Mesendoderm (in vitro differentiated cells): ENCODE results near the gene KIAA0319L.

Source experiments
- DNase-seq: peaks from one replicate; pipeline ENCODE4 v3.0.0; 2013
- H2AK5ac ChIP-seq: 2 replicates; pipeline ENCODE4 v1.6.1; 2013; ENCODE audit warnings: low read length, inconsistent platforms
- H2BK120ac ChIP-seq: 2 replicates; pipeline ENCODE4 v1.6.1; 2013; ENCODE audit warnings: low read depth, mild to moderate bottlenecking, low read length, moderate library complexity, mixed read lengths
- H2BK15ac ChIP-seq: replicated peaks from 2 replicates; pipeline ENCODE4 v1.6.1; 2013; ENCODE audit warnings: low read depth, mild to moderate bottlenecking, moderate library complexity
- H2BK5ac ChIP-seq: 2 replicates; pipeline ENCODE4 v1.6.1; 2013; ENCODE audit warnings: low read length, inconsistent platforms
- H3K18ac ChIP-seq: 2 replicates; pipeline ENCODE4 v1.6.1; 2013; ENCODE audit warnings: mild to moderate bottlenecking, low read length, mixed read lengths
- H3K23ac ChIP-seq: one replicate; pipeline ENCODE4 v1.6.1; 2013; ENCODE audit warnings: low read length
- H3K27ac ChIP-seq: 2 replicates; pipeline ENCODE4 v1.5.1; 2013; ENCODE audit warnings: low read depth, mild to moderate bottlenecking, inconsistent platforms, low read length, moderate library complexity
- H3K27me3 ChIP-seq: 2 replicates; pipeline ENCODE4 v1.6.1; 2013; ENCODE audit warnings: low read length, control low read depth, mild to moderate bottlenecking, inconsistent platforms; ENCODE audit not compliant: insufficient read depth, poor library complexity
- H3K36me3 ChIP-seq: 2 replicates; pipeline ENCODE4 v1.6.1; 2013; ENCODE audit warnings: low read length, inconsistent platforms; ENCODE audit not compliant: control insufficient read depth, insufficient read depth
- H3K4ac ChIP-seq: one replicate; pipeline ENCODE4 v1.6.1; 2013; ENCODE audit warnings: low read depth, mild to moderate bottlenecking, low read length, moderate library complexity
- H3K4me1 ChIP-seq: 2 replicates; pipeline ENCODE4 v1.6.1; 2013; ENCODE audit warnings: low read depth, low read length, inconsistent platforms; ENCODE audit not compliant: control insufficient read depth
- H3K4me2 ChIP-seq: 2 replicates; pipeline ENCODE4 v1.6.1; 2013; ENCODE audit warnings: low read length
- H3K4me3 ChIP-seq: 2 replicates; pipeline ENCODE4 v1.5.1; 2013; ENCODE audit warnings: mild to moderate bottlenecking, low read length
- H3K56ac ChIP-seq: one replicate; pipeline ENCODE4 v1.6.1; 2013; ENCODE audit warnings: low read length
- H3K79me1 ChIP-seq: 2 replicates; pipeline ENCODE4 v1.6.1; 2013; ENCODE audit warnings: low read length, inconsistent platforms
- H3K79me2 ChIP-seq: 2 replicates; pipeline ENCODE4 v1.6.1; 2013; ENCODE audit warnings: mild to moderate bottlenecking, low read length; ENCODE audit not compliant: control insufficient read depth, insufficient read depth
- H3K9ac ChIP-seq: 2 replicates; pipeline ENCODE4 v1.6.1; 2013; ENCODE audit warnings: low read length, inconsistent platforms
- H4K5ac ChIP-seq: one replicate; pipeline ENCODE4 v1.6.1; 2013; ENCODE audit warnings: low read length
- H4K8ac ChIP-seq: one replicate; pipeline ENCODE4 v1.6.1; 2013; ENCODE audit warnings: low read depth, mild to moderate bottlenecking, control low read depth, low read length, moderate library complexity
- WGBS: extraction: QIAGEN DNeasy Blood & Tissue Kit; methylation state at CpG from one replicate; pipeline ENCODE4 v1.1.7; 2013; ENCODE audit warnings: low lambda C conversion rate, missing lambda C conversion rate; ENCODE audit not compliant: insufficient coverage; ENCODE audit errors: extremely low coverage; 5-methylcytosine and 5-hydroxymethylcytosine counted together

The KIAA0319L gene

DNA sequence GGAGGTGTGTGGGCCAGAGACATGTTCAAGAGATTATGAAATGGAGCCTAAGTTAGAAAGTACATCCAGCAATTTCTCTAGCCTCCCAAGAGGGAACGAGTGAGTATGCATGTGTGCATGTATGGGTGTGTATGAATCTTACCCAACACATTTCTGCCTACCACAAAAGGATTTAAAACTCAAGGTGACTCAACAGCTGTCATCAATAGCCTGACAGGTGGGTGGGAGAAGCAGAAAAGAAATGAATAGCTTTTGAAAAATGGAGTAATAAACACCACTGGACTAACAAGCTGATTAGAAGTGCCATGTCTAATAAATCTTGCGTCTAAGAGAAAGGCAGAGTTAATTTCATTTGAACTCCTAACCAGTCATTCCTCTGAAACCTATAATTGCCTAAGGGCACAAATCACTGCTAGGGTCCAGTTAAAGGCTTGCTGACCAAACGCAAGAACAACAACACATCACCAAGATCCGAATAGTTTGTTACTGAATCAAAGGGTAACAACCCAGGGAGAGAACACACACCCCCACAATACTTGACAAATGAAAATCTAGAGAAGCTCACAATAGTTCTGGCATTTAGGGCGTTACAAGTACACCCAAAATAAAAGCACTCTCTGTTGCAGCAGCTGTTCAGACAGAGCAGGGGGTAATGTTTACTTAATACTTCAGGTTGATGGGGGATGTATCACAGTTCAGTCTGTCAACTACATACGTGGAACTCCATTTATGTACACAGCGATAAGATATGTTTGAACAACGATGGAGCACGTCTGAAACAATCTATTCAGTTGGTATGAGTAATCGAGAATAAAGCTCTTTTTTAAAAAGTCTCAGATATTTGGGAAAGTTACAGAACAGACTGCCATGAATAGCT, 1.4 kb downstream of the KIAA0319L start:
- Histone ChIP-seq H2BK15ac (no peak overlapping the region), H3K36me3 (no peaks in the 10 kb centered on the region), H3K4ac (no peak overlapping the region), H4K8ac (no peak overlapping the region), H3K23ac (no peak overlapping the region), H3K4me2 (peak overlapping the region; percentile 97), H3K9ac (peak overlapping the region; percentile 82), H3K56ac (peak overlapping the region; percentile 43), H3K27me3 (no peaks in the 10 kb centered on the region), H3K4me3 (no peak overlapping the region), H2BK120ac (no peak overlapping the region), H3K79me2 (peaks cover 15% of the 10 kb centered on the region), H3K79me1 (peaks cover 15% of the 10 kb centered on the region), H3K18ac (peak overlapping the region; percentile 43), H3K27ac (no peak overlapping the region), H4K5ac (no peak overlapping the region), H2AK5ac (no peak overlapping the region), H2BK5ac (no peak overlapping the region), H3K4me1 (peaks cover 12% of the 10 kb centered on the region)
- WGBS, result no CpG with 5 or more reads among the region's 10 CpGs
- DNase-seq, result no peak

DNA sequence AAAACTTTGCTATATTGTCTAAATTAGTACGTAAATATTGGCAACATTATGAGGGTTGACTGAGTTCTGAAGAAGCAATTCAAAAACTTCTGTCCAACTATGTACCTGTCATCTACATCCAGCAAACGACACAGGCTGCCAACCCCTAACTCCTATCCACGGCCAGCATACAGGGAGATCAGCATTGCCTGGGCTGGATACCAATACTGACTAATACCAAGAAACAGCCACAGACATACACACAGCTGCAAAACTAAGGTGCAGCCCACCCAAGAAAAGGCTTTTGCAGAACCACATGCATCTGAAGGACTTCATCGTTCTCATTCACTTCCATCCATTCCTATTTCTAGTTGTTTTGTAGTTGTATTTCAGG, 2.0 kb downstream of the KIAA0319L start:
- no peaks in the 10 kb centered on the region for H3K27me3 ChIP-seq
- no peak overlapping the region for H2BK120ac ChIP-seq
- H3K4ac ChIP-seq, result no peak overlapping the region
- no peaks in the 10 kb centered on the region for H3K36me3 ChIP-seq
- DNase-seq, result no peak
- H2BK15ac ChIP-seq, result no peak overlapping the region
- peaks cover 15% of the 10 kb centered on the region for H3K79me1 ChIP-seq
- no peak overlapping the region for H2AK5ac ChIP-seq
- peak overlapping the region; percentile 43 for H3K18ac ChIP-seq
- H4K8ac ChIP-seq, result no peak overlapping the region
- H3K79me2 ChIP-seq, result peaks cover 15% of the 10 kb centered on the region
- H2BK5ac ChIP-seq, result peak overlapping the region; percentile 7
- no peak overlapping the region for H3K23ac ChIP-seq
- H3K4me2 ChIP-seq, result no peak overlapping the region
- H3K9ac ChIP-seq, result peak overlapping the region; percentile 9
- no CpG with 5 or more reads among the region's 4 CpGs for WGBS
- peaks cover 12% of the 10 kb centered on the region for H3K4me1 ChIP-seq
- H3K4me3 ChIP-seq, result no peak overlapping the region
- no peak overlapping the region for H4K5ac ChIP-seq
- H3K56ac ChIP-seq, result peak overlapping the region; percentile 63
- peak overlapping the region; percentile 27 for H3K27ac ChIP-seq

DNA sequence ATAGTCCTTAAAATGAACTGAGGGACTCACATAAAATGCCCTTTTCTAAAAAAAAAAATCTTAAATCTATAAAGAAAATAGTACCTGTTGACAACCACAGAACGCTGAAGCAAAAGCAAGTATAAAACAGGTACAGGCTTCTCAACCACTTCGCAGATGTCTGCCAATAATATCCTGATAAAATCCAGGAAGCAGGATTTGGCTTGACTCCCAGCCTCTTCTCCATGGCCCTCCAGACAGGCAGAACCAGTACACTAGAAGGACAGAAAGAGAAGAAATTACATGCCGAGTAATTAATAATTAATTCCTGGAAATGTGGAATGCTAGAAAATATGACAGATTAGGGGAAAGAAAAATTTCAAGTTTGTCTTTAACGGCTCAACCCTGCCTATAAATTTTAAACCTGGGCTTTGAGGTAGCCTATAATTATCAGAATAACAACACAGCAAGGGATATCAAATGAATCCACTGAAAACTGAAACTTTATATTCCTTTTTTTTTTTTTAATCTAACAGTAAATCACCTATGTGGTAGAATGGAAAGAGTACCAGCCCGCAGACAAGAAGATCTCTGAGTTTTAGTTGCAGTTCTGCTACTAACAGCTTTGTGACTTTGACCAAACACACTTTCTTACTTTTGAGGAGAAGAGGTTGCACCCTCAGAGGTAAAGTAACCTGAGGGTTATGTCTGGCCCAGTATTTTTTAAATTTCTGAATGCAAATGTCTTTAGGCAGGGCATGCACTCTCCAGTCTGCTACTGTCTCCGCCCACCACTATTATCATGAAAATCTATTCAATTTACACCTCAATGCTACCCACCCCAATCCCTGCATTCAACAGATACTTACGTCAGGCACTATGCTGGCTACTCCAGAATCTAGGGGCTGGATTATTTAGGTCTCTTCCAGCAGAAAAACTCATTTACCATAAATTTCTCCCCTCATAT, 2.7 kb downstream of the KIAA0319L start:
- H3K27ac ChIP-seq, result no peak overlapping the region
- H2AK5ac ChIP-seq, result no peak overlapping the region
- no peak overlapping the region for H3K23ac ChIP-seq
- H3K4ac ChIP-seq, result no peak overlapping the region
- H3K56ac ChIP-seq, result peak overlapping the region; percentile 17
- H3K18ac ChIP-seq, result no peak overlapping the region
- no CpG with 5 or more reads among the region's 7 CpGs for WGBS
- H4K5ac ChIP-seq, result no peak overlapping the region
- no peak overlapping the region for H3K4me3 ChIP-seq
- H3K4me1 ChIP-seq, result peaks cover 12% of the 10 kb centered on the region
- DNase-seq, result peak; percentile 81
- H3K79me2 ChIP-seq, result peaks cover 15% of the 10 kb centered on the region
- no peak overlapping the region for H2BK5ac ChIP-seq
- no peak overlapping the region for H3K4me2 ChIP-seq
- no peaks in the 10 kb centered on the region for H3K27me3 ChIP-seq
- no peak overlapping the region for H2BK120ac ChIP-seq
- H3K79me1 ChIP-seq, result peaks cover 15% of the 10 kb centered on the region
- H2BK15ac ChIP-seq, result no peak overlapping the region
- peak overlapping the region; percentile 18 for H3K9ac ChIP-seq
- H4K8ac ChIP-seq, result no peak overlapping the region
- H3K36me3 ChIP-seq, result no peaks in the 10 kb centered on the region

DNA sequence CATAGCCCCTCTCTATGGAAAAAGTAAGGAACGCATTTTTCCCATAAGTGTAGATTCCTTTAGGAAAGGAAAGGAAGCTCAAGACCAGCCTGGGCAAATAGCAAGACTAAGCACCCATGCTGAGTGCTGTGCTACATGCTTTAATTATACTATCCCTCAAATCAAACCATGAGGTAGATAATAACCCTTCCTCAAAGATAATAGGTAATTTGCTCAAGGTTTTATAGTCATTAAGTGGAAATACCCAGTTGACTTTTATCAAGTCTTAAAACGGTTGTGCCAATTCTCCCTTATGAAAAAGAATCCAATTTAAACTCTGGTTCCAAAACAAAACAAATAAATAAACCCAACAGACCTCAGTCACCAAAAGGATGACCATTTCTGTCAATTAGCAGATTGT, 3.4 kb downstream of the KIAA0319L start:
- Histone ChIP-seq H3K9ac (no peak overlapping the region), H3K79me1 (peaks cover 13% of the 10 kb centered on the region), H3K36me3 (no peaks in the 10 kb centered on the region), H3K4me2 (no peak overlapping the region), H3K56ac (no peak overlapping the region), H4K8ac (no peak overlapping the region), H2AK5ac (no peak overlapping the region), H2BK120ac (no peak overlapping the region), H3K4ac (no peak overlapping the region), H3K23ac (no peak overlapping the region), H3K4me3 (no peak overlapping the region), H2BK15ac (no peak overlapping the region), H3K27ac (no peak overlapping the region), H4K5ac (no peak overlapping the region), H2BK5ac (no peak overlapping the region), H3K79me2 (peaks cover 15% of the 10 kb centered on the region), H3K4me1 (peaks cover 12% of the 10 kb centered on the region), H3K18ac (no peak overlapping the region), H3K27me3 (no peaks in the 10 kb centered on the region)
- WGBS, result no CpG with 5 or more reads among the region's 2 CpGs
- DNase-seq, result no peak

DNA sequence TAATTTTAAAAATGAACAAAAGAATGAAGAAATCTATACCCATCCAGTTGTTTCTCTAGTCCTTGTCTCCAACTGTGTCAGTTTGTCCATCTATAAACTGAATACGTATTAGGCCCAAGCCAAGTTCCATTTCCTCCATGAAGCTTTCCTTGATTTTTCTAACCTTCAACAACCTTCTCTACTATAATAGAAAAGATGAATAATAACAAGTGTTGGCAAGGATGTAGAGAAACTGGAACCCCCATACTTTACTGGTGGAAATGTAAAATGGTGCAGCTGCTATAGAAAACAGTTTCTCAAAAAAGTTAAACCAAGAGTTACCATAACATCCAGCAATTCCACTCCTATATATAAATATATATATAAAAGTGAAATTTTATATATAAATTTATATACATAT, 10.6 kb downstream of the KIAA0319L start:
- Histone ChIP-seq H4K5ac (no peak overlapping the region), H2BK120ac (no peak overlapping the region), H3K9ac (no peak overlapping the region), H2BK5ac (no peak overlapping the region), H4K8ac (no peak overlapping the region), H3K23ac (no peak overlapping the region), H3K4ac (no peak overlapping the region), H2BK15ac (no peak overlapping the region), H3K56ac (no peak overlapping the region), H3K27me3 (no peaks in the 10 kb centered on the region), H3K4me3 (no peak overlapping the region), H3K79me2 (peaks cover 3% of the 10 kb centered on the region), H3K27ac (no peak overlapping the region), H3K79me1 (peaks cover 8% of the 10 kb centered on the region), H3K18ac (no peak overlapping the region), H3K36me3 (peaks cover 3% of the 10 kb centered on the region), H3K4me1 (peaks cover 7% of the 10 kb centered on the region), H3K4me2 (no peak overlapping the region), H2AK5ac (no peak overlapping the region)
- DNase-seq, result no peak
- WGBS, result no CpG with 5 or more reads among the region's 1 CpG
